GM19468 (cell line): Measurements from ENCODE around the gene VAMP1.
A peak's percentile ranks its signal among the peaks of the same experiment; 100 is the strongest.
"Not testable (repeated sequence)": the region's sequence is repeated elsewhere in the genome, so short reads cannot be mapped to it uniquely, and the experiment has no call there.

ENCODE experiments used
- ATAC-seq: cut with Tn5 transposase; IDR thresholded peaks from one replicate; pipeline ENCODE4 v1.9.1; 2021; ENCODE audit warnings: mild to moderate bottlenecking, moderate library complexity, moderate number of reproducible peaks; ENCODE audit not compliant: unreplicated experiment; ENCODE audit errors: extremely low read depth

The VAMP1 gene, protein sequence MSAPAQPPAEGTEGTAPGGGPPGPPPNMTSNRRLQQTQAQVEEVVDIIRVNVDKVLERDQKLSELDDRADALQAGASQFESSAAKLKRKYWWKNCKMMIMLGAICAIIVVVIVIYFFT

GRCh38 chr12:6470375-6471163, at the start of gene VAMP1:
Gene VAMP1 (minus strand): TSS chr12:6470677. CDS start chr12:6470531, 146 bp downstream.
- ATAC-seq = peak; percentile 71

DNA sequence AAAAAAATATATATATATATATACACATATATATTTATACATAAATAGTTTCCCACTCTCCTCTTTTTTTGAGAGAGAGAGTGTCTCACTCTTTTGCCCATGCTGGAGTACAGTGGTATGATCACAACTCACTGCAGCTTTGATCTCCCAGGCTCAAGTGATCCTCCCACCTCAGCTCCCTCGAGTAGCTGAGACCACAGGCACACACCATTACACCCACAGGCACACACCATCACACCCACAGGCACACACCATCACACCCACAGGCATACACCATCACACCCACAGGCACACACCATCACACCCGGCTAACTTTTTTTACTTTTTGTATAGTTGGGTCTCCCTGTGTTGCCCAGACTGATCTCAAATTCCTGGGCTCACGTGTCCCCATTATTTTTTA, 49.7 kb upstream of the VAMP1 start:
- no peak for ATAC-seq

- ATAC-seq = no peak
Measured at GRCh38 chr12:6508087-6508486, 37.6 kb upstream of the VAMP1 start.

- no peak for ATAC-seq
Measured at GRCh38 chr12:6507102-6507998, 36.9 kb upstream of the VAMP1 start.

- no peak for ATAC-seq
Measured at GRCh38 chr12:6500466-6500865, 30.0 kb upstream of the VAMP1 start.

DNA sequence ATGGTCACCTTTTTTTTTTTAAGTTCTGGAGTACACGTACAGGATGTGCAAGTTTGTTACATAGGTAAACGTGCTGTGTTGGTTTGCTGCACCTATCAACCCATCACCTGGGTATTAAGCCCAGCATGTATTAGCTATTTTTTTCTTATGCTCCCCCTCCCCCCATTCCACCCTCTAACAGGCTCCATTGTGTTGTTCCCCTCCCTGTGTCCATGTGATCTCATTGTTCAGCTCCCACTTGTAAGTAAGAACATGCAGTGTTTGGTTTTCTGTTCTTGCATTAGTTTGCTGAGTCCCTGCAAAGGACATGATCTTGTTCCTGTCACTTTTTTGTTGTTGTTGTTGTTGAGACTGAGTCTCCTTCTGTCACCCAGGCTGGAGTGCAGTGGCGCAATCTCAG, 26.8 kb upstream of the VAMP1 start:
- not testable (repeated sequence) for ATAC-seq

DNA sequence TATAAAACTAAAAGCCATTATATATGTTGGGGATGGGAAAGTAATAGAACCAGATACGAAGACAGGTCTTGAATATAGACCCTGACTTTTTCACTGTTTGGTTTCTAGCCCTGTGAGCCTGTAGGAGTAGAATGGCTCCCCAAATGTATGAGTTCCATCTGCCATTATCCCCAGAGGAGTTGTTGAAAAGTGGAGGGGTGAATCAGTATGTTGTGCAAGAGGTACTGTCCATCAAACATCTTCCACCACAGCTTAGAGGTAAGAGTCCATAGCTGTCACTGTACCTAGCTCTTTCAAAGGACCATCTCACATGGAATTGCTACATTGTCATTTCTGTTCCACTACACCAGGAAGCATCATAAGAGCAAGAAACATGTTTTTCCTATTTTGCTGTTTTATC, 24.5 kb upstream of the VAMP1 start:
- no peak for ATAC-seq

GRCh38 chr12:6494258-6494743, 23.8 kb upstream of the VAMP1 start:
- no peak for ATAC-seq

DNA sequence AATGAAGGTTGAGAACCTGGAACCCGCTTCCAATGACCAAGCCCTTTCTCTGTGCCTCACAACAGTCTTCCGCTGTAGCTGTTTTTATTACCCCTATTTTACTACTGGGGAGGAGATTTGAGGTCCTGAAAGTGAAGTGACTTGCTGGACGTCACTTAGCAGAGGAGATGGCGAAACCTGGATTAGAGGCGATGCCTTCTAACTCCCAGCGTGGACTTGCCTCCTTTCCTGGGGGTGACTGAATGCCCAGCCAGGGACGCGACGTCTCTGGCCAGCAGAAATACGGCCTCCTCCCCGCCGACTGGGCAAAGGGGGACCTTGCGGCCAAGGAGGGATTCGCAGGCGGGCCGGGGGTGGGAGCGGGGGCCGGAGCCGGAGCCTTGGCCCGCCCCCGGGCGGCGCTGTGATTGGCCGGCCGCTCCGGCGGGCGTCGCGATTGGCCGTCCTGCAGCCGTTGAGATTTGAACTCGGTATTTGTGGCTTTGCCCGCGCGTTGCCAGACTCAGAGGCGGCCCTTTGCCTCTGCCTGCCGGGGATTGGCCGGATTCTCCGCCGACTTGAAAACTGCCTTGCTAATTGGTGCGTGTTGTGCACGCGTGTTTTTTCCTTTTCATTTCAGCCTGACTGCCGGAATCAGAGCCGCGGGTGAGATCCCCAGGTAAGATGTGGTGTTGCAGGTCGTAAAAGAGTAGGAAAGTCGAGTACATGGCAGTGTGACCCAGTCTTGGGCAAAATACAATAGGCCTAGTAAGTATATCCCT, 23.2 kb upstream of the VAMP1 start, which contains the start of gene NCAPD2:
Gene NCAPD2 (plus strand): TSS at position 606 of the 761 bp plus-strand sequence. CDS start 997 bp downstream, outside the sequence.
- ATAC-seq = peak; percentile 72

DNA sequence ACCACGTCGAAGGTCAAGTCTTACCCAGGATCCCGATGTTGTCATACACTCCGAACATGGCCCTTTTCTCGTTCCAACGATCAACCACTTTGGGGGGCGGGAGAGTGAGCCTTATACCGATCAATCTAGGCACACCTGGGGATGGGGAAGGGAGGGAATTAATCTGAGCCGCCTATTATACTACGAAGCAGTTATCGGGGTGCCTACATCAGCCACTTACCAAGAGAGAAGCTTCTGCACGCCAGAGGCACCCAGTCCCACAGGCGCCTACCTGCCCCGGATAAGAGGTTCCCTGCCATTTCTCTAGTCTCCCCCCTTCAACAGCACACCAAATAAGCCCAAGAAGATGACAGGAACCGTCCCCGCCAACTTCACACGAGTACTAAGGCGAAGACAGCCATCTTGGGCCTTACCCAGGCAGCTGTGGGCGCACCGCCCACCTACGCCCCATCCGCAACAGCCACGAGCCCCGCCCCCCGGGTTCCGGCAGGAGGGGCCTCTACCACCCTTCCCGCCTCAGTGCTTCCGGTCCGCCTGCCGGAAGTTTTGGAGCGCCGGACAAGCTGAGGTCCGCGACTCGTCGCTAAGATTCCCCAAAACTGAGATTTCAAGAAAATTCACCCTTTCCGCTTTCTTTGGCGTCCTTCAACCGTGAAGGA, 22.5 kb upstream of the VAMP1 start, which contains the start of gene MRPL51:
Gene MRPL51 (minus strand): TSS at position 425 of the 659 bp plus-strand sequence. CDS start 126 bp downstream, at position 299.
- ATAC-seq = peak; percentile 53

- ATAC-seq = not testable (repeated sequence)
Measured at GRCh38 chr12:6490673-6491072, 20.2 kb upstream of the VAMP1 start.

DNA sequence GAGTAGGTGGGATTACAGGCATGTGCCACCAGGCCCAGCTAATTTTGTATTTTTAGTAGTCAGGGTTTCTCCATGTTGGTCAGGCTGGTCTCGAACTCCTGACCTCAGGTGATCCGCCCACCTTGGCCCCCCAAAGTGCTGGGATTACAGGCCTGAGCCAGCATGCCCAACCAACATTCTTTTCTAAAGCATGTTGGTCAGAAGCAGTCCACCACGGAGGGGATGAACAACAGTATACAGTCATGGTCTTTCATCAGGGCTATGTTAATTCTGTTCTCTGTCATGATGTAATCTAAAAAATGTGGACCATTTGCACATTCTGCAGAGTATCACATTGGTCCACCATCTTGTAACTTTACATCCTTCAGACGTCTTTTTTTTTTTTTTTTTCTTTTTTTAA, 19.0 kb upstream of the VAMP1 start:
- no peak for ATAC-seq

DNA sequence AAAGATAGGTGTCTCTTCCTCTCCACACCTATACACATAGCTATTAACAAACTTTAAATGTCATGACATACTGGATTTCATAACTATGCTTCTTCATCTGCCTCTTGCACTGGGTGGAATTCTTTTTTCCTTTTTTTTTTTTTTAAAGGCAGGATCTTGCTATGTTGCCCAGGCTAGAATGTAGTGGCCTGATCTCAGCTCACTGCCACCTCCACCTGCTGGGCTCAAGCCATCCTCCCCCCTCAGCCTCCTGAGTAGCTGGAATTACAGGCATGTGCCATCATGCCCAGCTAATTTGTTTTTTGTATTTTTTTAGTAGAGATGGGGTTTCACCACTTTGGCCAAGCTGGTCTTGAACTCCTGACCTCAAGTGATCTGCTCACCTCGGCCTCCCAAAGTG, 17.8 kb upstream of the VAMP1 start:
- ATAC-seq = no peak

DNA sequence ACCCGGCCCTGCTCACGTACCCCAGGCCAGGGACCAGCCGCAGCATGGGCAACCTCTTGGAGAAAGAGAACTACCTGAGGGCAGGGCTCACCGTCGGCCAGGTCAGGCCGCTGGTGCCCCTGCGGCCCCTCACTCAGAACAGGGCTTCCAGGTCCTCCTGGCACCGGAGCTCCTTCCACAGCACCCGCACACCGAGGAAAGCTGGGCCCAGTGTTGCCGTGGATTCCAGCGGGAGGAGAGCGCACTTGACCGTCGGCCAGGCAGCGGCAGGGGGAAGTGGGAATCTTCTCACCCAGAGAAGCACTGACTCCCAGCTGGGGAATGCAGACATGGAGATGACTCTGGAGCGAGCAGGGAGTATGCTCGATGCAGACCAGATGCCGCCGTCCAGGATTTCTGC, 7.9 kb upstream of the VAMP1 start:
- no peak for ATAC-seq

DNA sequence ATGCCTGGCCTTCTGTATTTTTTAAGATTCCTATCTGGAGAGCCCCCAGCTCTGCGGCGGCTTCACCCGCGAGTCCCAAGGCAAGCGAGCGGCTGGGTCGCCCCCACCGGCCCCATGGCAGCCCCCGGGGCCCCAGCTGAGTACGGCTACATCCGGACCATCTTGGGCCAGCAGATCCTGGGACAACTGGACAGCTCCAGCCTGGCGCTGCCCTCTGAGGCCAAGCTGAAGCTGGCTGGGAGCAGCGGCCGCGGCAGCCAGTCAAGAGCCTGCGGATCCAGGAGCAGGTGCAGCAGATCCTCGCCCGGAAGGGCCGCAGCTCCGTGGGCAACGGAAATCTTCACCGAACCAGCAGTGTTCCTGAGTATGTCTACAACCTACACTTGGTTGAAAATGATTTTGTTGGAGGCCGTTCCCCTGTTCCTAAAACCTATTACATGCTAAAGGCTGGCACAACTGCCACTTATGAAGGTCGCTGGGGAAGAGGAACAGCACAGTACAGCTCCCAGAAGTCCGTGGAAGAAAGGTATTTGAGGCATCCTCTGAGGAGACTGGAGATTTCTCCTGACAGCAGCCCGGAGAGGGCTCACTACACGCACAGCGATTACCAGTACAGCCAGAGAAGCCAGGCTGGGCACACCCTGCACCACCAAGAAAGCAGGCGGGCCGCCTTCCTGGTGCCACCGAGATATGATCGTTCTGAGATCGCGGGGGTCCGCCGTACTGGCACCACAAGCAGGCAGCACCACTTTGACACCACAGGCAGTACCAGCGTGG, 7.3 kb upstream of the VAMP1 start:
- ATAC-seq = not testable (repeated sequence)

- no peak for ATAC-seq
Measured at GRCh38 chr12:6476489-6476888, 6.0 kb upstream of the VAMP1 start.

- ATAC-seq = not testable (repeated sequence)
Measured at GRCh38 chr12:6475233-6475975, 4.9 kb upstream of the VAMP1 start.

DNA sequence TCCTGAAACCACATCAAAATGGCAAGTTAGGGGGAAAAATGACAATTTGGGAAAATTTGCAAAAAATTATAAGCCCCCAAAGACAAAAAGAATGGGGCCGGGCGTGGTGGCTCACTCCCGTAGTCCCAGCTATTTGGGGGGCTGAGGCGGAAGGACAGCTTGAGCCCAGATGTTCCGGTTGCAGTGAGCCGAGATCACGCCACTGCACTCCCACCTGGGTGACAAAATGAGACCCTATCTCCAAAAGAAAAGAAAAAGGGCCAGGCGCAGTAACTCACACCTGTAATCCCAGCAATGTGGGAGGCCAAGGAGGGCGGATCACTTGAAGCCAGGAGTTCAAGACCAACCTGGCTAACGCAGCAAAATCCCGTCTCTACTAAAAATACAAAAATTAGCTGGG, 2.0 kb upstream of the VAMP1 start:
- no peak for ATAC-seq
